ENCODE results near the gene PACRG. TPM values are rescaled to one million over a fixed set of nuclear protein-coding genes. Genes with fewer than 3 reads are reported as not detected.

The PACRG gene
- polyA plus RNA-seq, 1 donor from 2014 or later = 16.6 TPM

DNA sequence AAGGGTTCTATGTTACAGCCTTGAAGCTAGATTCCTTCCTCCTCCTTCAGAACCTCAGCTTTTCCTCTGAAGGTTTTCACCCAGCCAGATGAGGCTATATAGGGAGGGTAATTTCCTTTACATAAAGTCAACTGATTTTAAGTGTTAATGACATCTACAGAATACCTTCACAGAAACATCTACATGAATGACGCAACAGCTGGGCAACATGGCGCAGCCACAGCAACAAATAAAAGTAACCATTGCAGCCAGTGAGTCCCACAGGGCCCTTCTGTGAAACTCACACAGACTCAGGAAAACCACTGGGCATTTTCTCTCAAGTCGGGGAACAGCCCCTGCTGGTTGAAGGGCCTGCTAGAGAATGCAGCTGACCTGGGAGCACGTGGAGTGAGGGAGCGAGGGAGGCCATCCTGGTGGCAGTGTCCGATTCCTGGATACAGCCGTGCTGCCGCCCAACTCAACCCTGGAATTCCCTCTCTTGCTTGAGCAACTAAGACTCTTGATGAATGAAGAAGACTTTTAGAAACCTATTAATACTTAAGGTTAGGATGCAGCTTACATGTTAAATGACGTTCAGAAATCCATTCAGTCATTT is 176.4 kb downstream of the PACRG start:
- Histone ChIP-seq H4K20me1 (ENCODE audit: insufficient read depth) (no peaks in the 10 kb centered on the region), H3K27me3 (ENCODE audit: insufficient read depth, low read depth, low read length) (no peaks in the 10 kb centered on the region), H3K79me2 (replicated peaks; ENCODE audit: insufficient read depth, low read length) (no peaks in the 10 kb centered on the region), H3K9me3 (ENCODE audit: low read length) (no peaks in the 10 kb centered on the region), H3K9ac (ENCODE audit: low read length) (no peak overlapping the region), H3K4me3 (ENCODE audit: low read length) (no peak overlapping the region), H3K9me2 (ENCODE audit: insufficient read depth, low read length) (no peaks in the 10 kb centered on the region), H3K4me2 (ENCODE audit: low read length) (no peak overlapping the region), H3F3A (ENCODE audit: insufficient read depth, low read length, poor library complexity, severe bottlenecking) (no peaks in the 10 kb centered on the region), H2AFZ (ENCODE audit: low read depth, low read length) (no peak overlapping the region), H3K27ac (ENCODE audit: low read length) (no peak overlapping the region), H3K36me3 (ENCODE audit: insufficient read depth, low read length) (no peaks in the 10 kb centered on the region)
- TF ChIP-seq SMC3 (conservative IDR thresholded peaks at IDR 0.05; ENCODE audit: poor library complexity) (no peak), TAF1 (IDR thresholded peaks at IDR 0.05; ENCODE audit: low read depth) (no peak), EP300 (conservative IDR thresholded peaks at IDR 0.05; ENCODE audit: poor library complexity, severe bottlenecking) (no peak), RAD21 (conservative IDR thresholded peaks at IDR 0.05) (no peak), MXI1 (conservative IDR thresholded peaks at IDR 0.05; ENCODE audit: poor library complexity, severe bottlenecking) (no peak), EZH2 (IDR thresholded peaks at IDR 0.05; ENCODE audit: borderline replicate concordance, insufficient read depth, low read length, poor library complexity, severe bottlenecking) (no peak), POLR2AphosphoS5 (IDR thresholded peaks at IDR 0.05) (no peak)
- TF ChIP-seq, protein P1, sequence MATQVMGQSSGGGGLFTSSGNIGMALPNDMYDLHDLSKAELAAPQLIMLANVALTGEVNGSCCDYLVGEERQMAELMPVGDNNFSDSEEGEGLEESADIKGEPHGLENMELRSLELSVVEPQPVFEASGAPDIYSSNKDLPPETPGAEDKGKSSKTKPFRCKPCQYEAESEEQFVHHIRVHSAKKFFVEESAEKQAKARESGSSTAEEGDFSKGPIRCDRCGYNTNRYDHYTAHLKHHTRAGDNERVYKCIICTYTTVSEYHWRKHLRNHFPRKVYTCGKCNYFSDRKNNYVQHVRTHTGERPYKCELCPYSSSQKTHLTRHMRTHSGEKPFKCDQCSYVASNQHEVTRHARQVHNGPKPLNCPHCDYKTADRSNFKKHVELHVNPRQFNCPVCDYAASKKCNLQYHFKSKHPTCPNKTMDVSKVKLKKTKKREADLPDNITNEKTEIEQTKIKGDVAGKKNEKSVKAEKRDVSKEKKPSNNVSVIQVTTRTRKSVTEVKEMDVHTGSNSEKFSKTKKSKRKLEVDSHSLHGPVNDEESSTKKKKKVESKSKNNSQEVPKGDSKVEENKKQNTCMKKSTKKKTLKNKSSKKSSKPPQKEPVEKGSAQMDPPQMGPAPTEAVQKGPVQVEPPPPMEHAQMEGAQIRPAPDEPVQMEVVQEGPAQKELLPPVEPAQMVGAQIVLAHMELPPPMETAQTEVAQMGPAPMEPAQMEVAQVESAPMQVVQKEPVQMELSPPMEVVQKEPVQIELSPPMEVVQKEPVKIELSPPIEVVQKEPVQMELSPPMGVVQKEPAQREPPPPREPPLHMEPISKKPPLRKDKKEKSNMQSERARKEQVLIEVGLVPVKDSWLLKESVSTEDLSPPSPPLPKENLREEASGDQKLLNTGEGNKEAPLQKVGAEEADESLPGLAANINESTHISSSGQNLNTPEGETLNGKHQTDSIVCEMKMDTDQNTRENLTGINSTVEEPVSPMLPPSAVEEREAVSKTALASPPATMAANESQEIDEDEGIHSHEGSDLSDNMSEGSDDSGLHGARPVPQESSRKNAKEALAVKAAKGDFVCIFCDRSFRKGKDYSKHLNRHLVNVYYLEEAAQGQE (IDR thresholded peaks at IDR 0.05; ENCODE audit: borderline replicate concordance) = no peak
- TF ChIP-seq, protein P2, sequence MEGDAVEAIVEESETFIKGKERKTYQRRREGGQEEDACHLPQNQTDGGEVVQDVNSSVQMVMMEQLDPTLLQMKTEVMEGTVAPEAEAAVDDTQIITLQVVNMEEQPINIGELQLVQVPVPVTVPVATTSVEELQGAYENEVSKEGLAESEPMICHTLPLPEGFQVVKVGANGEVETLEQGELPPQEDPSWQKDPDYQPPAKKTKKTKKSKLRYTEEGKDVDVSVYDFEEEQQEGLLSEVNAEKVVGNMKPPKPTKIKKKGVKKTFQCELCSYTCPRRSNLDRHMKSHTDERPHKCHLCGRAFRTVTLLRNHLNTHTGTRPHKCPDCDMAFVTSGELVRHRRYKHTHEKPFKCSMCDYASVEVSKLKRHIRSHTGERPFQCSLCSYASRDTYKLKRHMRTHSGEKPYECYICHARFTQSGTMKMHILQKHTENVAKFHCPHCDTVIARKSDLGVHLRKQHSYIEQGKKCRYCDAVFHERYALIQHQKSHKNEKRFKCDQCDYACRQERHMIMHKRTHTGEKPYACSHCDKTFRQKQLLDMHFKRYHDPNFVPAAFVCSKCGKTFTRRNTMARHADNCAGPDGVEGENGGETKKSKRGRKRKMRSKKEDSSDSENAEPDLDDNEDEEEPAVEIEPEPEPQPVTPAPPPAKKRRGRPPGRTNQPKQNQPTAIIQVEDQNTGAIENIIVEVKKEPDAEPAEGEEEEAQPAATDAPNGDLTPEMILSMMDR (IDR thresholded peaks at IDR 0.05; ENCODE audit: poor library complexity, severe bottlenecking) = no peak

DNA sequence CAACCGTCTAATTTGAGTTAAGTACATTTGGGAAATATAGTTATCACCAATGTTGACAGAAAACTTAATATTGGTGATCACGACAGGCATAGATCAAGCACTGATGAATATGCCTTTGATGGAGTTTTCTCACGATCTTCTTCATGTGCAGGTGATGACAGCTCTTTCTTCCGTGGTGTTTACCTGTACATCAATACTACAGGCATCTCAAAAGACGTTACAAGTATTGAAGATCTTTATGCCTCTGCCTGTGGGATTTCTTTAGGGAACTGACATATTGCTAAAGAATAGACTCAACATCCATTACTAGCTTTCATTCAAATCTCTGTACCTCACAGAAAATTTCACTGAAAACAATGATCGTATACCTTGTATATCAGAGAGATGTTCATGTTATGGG is 178.7 kb downstream of the PACRG start:
- H3K36me3 ChIP-seq (ENCODE audit: insufficient read depth, low read length) = no peaks in the 10 kb centered on the region

More for the DNA sequence above, 178.7 kb downstream of the PACRG start:
- Histone ChIP-seq H3K9me3 (ENCODE audit: low read length) (no peaks in the 10 kb centered on the region), H3K9ac (ENCODE audit: low read length) (no peak overlapping the region), H4K20me1 (ENCODE audit: insufficient read depth) (no peaks in the 10 kb centered on the region), H3K4me3 (ENCODE audit: low read length) (no peak overlapping the region), H3F3A (ENCODE audit: insufficient read depth, low read length, poor library complexity, severe bottlenecking) (no peaks in the 10 kb centered on the region), H2AFZ (ENCODE audit: low read depth, low read length) (no peak overlapping the region), H3K4me2 (ENCODE audit: low read length) (no peak overlapping the region), H3K9me2 (ENCODE audit: insufficient read depth, low read length) (no peaks in the 10 kb centered on the region), H3K79me2 (replicated peaks; ENCODE audit: insufficient read depth, low read length) (no peaks in the 10 kb centered on the region), H3K27ac (ENCODE audit: low read length) (no peak overlapping the region), H3K27me3 (ENCODE audit: insufficient read depth, low read depth, low read length) (no peaks in the 10 kb centered on the region)
- peak; percentile 65 for TF ChIP-seq POLR2AphosphoS5 (IDR thresholded peaks at IDR 0.05)
- peak; percentile 88 for TF ChIP-seq EP300 (conservative IDR thresholded peaks at IDR 0.05; ENCODE audit: poor library complexity, severe bottlenecking)
- no peak for TF ChIP-seq MXI1 (conservative IDR thresholded peaks at IDR 0.05; ENCODE audit: poor library complexity, severe bottlenecking)

All from neural cell (in vitro differentiated cells).